Activated T-cell treated with anti-CD3 and anti-CD28 coated beads for 24 hours (primary cell): Measurements from ENCODE around the gene PIP5K1B.

Experiments
- DNase-seq: peaks from one replicate; pipeline ENCODE4 v3.0.0-alpha.2; 2020; ENCODE audit warnings: low read depth

The PIP5K1B gene

DNA sequence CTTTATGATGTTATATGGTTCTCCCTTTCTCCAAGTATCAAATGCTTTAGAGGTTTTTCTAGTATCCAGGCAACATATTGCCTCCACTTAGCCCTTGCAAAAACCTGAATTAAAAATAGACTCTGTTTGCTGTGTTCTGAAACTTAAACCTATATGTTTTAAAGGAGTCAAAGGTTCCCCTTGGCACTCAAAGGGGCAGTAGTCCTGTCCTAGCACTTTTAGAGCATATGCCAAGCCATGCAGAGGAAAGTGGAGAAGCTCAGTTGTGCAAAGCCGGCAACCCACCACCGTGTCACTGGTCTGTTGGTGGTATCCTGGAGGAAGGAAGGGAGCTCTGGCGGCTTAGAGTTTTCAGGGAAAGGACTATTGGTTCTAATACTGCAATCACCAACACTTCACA, 154.3 kb downstream of the PIP5K1B start:
- no peak for DNase-seq

DNA sequence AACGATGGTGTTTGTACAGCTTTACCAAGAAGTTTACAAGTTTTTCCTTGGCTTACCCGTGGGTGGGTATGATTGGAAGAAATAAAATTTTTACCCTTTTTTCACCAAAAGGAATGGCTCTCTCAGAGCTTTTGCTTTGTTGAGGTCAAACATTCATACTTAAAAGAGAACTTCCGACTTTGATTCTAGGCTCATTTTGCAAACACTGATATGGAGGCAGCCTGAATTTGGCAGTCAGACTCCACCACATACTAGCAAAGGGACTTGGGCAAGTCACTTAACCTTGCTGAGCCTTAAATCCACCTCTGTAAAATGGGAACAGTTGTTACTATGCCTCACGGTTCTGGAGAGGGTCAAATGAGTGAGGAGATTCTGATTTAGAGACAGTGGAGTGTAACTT, 155.4 kb downstream of the PIP5K1B start:
- no peak for DNase-seq

DNA sequence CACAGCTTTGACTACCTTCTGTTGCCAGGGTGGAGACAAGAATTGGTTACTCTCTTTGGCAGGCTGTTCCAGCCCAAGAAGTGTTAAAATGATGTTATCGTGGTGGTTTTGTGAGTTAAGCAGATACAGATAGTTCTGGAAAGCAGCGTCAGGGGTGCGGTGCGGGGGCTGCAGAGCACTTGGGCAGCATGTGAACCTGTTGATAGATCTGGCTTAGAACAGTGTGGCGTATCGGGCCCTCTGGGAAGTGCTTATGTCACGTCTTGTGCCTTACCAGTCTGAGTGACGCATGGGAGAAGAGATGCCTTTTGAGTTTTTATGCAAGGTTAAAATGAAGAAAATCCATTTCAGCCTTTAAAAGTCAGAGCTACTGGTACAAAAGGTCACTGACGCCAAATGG, 156.4 kb downstream of the PIP5K1B start:
- DNase-seq = no peak

DNA sequence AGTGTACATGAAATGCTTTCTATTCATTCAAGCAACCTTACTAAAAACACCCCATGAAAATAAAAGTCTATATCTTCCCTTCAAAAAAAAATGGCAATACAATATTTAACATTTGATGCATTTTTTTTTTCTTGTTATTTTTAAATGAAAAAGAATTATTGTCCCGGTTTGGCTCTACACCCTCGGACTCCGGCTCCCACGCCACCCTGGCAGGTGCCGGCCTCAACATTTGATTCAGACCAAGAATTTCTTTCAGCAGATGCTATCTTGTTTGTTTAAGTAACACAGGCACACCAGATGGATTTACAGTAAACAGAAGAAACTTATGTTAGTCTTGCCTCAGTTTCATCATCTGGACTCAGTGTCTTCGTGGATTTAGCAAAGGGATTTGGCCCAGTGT, 162.0 kb downstream of the PIP5K1B start:
- no peak for DNase-seq

DNA sequence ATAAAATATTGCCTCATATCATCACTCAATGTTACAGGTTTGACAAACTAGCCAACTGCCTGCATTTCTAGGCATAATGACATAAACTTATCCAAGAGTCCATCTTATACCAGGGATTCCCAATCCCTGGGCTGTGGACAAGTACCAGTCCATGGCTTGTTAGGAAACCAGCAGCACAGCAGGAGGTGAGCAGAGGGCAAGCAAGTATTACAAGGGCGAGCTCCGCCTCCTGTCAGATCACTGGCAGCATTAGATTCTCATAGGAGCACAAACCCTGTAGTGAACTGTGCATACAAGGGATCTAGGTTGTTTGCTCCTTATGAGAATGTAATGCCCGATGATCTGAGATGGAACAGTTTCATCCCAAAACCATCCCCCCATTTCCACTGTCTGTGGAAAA, 164.0 kb downstream of the PIP5K1B start:
- no peak for DNase-seq

DNA sequence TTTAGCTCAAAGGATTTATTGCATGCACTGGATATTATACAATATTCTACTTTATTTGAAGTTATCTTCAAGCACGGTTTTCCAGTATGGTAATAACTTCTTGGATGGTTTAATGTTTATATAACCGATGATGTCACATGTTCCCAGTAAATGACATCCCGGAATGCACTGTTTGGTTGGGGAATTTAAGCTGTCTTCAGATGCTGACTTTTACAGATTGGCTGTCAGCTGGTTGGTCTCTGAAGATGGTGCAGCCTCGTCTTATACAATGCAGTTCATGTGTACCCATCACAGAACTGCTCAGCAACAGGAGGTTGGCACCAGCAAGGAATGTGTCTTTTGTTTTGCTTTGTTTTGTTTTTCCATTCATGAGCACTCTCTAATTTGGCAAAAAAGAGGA, 165.0 kb downstream of the PIP5K1B start:
- no peak for DNase-seq

DNA sequence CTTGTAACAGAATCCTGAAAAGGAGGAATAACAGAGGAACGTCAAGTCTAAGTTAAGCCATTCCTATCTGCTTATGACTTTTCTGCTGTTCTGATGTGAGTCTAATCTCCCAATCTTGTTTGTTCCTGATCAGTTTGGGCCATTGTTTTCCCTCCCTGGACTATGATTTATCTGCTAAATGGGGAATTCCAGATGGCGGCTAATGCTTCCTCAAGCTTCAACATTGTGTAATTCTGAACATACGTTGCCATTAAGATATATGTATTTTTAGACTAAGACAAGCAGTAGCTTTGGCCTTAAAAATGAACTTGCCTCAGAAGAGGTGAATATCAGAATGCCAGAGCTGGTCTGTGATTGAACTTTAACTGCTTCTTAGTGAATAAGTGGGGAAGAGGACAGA, 166.2 kb downstream of the PIP5K1B start:
- DNase-seq = no peak

DNA sequence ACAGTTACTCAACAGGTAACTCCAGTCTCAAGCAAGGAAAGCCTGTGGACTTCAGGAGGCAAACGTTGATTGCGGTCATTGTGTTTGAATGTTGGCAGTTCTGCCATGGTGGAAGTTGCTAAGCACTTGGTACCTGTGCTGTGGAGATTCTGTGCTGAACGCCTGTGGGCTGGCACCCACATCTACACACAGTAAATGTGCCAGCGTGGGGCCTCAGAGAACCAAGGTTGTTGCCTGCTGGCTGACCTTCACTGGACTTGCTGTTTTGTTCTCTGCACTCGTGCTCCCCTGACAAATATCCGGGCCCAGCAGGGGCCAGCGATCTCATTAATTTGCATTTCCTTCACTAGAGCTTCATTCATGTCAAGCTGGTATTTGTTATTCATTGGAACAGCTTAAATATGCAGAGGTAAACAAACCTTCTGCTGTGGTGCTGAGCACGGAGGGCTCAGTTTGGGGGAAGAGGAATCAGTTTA, 167.0 kb downstream of the PIP5K1B start:
- DNase-seq = no peak

DNA sequence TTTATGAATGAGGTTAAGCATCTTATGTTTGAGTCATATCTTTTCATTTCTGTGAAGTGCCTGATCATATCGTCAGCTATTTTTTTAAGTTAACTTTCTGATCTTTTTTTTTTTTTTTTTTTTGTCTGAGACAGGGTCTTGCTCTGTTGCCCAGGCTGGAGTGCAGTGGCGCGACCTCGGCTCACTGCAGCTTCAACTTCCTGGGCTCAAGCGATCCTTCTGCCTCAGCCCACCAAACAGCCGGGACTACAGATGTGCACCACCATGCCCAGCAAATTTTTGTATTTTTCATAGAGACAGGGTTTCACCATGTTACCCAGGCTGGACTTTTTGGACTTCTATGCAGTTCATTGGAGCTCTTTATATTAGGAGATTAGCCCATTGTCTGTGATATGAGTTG, 168.1 kb downstream of the PIP5K1B start:
- no peak for DNase-seq

DNA sequence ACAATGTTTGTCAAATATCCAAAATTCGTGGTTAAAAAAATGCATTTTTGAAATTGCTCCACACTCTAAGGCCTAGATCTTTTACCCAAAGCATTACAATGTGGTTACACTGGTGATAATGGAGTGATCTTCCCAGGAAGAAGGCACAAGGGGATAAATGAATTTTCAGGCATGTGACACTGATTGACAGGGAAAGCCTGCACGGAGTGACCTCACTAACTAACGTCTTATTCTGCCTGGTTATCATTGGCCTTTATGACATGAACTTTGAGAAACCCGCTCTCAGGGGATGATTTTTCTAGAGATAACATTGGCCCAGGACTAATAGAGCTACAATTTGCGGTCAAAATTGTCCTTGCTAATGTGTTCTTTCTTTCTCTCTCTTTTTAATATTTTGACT, 171.2 kb downstream of the PIP5K1B start:
- DNase-seq = no peak

DNA sequence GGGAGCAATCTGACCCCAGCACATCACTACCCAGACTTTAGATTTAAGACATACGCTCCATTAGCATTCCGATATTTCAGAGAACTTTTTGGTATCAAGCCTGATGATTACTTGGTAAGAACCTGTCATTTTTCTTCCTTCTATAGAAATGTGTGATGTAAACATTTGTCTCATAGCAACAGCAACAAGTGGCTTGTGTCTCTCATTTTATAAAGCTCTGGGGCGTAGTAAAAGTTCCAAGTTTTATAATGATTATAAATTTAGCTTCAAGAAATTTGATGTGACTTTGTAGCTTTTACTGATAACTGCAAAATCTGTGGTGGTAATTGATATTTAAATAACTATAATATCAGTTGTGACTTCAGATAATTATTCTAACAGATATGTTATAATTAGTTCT, 171.6 kb downstream of the PIP5K1B start:
- no peak for DNase-seq

DNA sequence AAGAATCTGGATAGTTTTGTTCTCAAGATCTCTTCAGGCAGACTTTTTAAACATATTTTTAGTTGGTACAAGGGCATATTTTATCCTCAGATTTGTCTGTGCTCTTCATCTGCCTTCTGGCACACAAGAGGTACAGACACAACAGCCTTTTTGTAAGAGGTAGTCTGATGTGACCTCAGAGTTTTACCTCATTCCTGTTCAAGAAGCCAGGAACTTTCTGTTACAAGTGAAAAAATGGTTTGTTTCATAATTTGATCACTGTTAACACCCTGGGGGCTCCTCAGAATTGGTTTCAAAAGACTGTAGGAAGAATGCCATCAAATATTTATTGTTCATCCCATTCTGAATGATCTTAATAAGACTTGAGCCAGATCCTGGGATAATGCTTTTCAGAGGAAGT, 172.2 kb downstream of the PIP5K1B start:
- DNase-seq = no peak

DNA sequence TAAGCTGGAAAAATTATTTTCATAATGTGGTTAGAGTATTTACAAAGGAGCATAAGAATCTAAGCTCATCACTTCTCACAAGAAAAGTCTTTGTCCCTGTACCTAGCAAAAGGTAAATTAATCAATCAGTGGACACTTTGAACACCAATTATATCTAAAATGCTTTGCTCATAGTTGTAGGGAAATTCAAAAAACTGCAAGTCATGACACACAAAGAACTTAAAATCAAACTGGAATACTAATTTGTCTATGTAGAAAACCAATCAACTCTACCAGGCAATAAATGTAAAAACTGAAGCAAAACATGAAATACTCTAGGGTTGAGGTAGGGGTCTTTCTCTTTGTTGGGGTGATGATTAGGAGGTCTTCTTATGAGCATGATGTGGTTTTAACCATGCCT, 173.4 kb downstream of the PIP5K1B start:
- DNase-seq = no peak

DNA sequence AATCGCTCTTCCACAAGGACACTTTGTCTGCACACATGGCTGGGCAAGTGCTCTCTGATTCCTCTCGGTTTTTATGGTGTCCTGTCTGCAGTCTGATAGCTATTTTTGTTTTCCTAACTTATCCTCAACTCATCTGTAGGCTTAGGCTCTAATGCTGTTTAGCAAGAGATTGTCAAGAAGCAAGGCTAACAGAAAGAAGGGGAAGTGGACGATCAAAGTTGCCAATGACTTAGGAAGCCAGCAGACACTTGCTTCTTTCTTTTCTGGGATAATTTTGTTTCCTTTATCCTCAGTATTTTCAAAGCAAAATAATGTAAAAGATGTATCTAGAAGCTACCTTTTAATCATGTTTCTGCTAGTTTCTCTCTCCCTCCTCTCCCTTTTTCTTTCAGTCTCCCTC, 178.2 kb downstream of the PIP5K1B start:
- no peak for DNase-seq

DNA sequence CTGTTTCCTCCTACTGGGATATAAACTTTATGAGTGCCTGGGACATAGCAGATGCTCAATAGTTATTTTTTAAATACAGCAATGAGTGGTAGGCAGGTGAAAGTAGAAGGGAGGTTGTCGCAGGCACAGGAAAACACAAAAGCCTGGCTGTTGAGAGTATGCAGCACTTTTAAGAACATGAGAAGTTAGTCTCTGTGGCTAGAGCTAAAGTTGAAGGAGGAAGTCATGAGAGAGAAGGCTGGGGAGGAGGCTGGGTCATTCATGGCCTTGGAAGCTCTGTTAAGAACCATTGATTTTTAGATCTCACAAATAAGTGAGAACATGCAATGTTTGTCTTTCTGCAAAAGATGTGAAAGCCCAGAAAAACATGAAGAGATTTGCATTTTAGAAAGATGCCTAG, 182.2 kb downstream of the PIP5K1B start:
- no peak for DNase-seq

DNA sequence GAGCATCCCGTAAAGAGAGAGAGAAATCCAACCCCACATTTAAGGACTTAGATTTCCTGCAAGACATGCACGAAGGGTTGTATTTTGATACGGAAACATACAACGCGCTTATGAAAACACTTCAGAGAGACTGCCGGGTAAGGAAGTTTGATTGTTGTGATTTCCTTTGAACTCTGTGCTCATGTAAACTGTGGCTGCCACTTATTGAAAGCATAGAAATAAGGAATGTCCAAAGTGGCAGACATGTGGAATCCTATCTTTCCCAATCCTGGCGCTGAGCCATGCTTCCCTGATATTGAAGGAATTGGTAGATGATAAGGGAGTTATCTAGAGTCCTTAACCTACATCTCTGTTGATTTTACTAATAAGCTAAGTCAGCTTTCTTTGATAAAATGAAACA, 189.5 kb downstream of the PIP5K1B start:
- no peak for DNase-seq

DNA sequence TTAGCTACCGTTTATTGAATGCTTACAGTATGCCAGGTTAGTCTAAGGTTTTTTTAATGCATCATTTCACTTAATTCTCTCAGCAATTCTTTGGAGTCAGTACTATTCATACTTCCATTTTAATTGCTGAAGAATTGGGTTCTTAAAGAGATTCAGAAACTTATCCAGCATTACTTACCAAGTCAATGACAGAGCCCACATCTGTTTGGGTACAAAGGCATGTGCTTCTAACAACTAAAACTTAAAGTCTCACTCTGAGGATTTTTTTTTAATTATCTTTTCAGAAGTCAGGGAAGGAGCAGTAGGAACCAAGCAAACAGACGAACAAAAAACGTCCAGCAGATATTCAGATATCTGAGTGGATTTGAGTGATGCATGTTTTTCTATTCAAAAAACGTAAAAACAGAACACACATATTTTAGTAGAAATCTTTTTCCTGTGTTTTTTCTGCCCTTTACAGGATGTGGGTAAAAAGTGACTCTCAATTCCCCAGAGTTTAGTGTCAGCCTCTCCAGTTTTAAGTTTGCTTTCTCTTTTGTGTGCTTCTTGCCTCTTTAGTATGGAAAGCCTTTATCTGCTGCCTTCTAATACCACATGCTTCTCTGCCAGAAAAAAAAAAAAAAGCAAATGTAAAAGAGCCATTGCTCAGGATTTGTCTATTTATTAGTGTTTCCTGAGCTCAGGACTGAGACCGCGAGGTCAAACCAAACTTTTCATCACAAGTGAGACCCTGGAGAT, 190.9 kb downstream of the PIP5K1B start:
- no peak for DNase-seq

DNA sequence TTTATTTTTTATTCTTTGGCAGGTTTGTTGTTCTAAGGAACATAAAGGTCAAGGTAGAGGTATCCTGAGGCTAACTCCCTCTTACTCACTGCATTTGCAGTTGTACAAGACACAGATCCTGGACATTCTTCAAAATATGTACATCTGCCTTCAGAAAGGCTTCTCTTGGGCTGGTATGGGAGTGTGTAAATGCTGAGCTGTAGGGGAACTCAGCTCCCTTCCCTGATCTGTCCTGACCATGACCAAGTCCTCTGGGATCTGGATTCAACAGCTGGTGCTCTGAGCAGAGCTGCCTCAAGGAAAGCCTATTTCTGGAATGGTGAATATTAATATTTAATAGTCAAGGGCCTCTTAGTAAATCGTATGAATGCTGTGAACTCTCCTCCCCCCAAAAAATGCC, 191.4 kb downstream of the PIP5K1B start:
- no peak for DNase-seq

DNA sequence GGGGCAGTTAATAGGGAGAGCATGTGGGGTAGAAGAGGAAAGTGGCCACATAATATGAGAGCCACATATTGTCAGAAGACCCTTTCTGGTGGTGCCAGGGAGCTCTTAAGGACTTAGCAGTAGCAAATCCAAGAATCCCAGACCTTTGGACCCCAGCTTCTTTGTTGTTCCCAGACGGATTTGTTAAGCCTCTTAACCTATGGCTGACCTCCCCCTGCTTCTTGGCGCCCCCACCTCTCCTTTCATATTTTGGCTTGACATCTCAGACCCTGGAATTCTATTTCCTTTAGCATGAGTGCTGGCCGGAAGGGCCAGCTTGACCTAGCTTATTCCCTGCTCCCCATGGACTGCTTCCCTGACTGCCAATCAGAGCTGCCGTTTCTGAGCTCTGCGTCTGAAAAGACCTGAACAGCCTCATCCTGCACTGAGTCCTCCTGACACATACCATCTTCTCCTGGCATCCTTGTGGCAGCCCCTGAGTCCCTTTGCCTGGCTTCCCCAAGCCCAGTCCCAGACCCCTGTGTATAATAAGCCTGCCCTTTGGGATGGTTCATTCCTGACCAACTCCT, 192.6 kb downstream of the PIP5K1B start:
- no peak for DNase-seq

DNA sequence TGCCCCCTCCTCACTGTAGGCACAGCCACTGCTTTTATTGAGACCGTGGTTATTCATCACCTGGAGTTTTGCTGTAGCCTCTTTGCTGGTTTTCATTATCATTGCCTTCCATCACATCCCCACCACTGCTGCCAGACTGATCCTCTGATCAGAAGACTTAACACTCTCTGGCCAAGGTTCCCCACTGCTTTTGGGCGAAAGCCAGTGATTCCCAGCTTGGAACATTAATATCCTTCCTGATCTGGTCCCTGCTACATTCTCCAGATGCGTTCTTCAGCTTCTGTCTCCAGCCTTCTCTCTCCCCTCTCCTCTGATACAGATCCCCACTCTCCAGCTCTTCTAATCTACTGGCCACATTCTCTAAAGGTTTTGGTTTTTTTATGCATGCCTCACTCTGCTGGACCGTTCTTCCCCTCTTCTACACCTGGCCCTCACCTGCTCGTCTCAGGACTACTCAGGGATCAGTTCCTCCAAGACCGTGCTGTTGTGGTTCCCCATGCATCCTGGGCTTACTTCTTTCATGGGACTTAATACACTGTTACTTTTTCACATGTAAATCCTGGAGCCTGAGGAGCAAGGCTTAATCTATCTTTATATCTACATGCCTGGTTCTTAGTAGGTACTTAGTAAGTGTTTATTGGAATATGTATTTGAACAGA, 193.9 kb downstream of the PIP5K1B start:
- DNase-seq = no peak

DNA sequence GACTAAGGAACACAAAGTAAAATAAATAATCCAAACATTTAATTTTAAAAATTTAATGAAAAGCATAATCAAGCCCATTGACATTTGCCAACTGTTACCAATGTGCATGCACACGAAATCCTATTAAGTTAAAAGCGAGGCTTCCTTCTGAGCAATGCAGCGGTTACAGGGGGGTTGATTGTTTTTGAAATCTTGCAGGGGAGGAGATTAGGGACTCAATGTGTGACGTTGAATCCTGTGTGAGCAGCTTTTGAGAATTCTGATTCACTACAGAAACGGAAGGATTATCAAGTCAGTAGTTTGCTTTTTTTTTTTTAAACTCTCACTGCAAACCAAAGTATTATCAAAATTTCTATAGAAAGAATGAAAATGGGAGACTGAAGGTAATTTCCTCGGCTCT, 199.4 kb downstream of the PIP5K1B start:
- DNase-seq = no peak

DNA sequence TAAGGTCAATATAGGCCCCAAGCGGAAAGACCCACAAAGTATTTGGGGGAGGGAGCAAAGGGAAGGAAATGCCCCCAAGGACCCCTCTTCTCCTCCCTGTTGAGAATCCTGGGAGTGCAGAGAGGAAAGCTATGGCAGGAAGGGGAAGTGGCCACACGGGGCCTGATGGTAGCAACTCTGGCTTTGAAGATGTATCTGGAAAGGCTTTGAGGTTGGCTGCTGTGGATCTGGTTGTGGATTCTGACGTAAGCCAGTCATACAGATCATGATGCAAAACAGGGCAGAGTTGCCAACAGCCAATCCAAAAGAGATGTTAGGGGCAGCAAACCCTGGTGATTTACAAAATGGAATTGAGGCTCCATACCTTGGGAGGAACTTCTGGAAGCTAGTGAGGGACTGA, 200.1 kb downstream of the PIP5K1B start:
- DNase-seq = no peak

DNA sequence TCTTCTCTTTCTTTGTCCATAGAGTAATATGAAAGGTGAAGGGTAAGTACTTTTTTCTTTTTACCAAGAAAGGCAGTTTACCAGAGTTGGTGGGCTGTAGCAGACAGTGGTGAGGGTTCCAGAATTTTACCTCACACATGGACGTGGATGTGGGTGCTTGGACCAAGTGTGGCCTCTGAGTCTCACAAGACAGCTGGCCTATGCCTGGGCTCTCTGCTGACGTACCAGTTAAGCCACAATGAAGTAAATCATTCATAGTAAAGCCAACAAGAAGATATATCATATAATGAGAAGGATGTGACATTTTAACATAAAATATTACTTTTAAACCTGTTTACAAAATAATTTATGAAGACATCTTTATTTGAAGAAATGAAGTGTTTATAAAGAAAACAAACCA, 202.9 kb downstream of the PIP5K1B start:
- DNase-seq = no peak

DNA sequence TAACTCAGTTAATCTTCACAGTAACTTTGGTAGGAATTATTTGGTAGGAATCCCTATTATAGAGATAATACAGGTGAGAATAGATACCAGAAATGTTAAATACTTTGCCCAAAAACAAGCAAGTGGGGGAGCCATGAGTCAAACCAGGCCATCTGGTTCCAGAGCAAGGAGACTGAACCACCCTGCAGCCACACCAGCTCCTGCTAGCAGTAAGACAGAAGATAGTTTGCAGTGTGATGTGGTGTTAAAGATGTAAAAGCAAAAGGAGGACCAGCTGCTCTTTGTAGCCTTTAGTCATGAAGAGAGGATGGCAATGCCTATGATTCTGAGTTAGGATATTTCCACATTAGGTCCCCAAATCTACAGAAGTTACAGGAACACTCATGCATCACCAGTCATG, 207.5 kb downstream of the PIP5K1B start:
- DNase-seq = no peak
